SK-N-SH treated with all-trans-retinoic acid at 6 μM for 48 hours (cell line): Measurements from ENCODE around the gene LIAS.

Experiments used
- ATAC-seq: fragments of 200-7000 bp; cut with Tn5 transposase; 3 replicates; pipeline ENCODE4 v1.9.1; 2020; ENCODE audit warnings: mild to moderate bottlenecking, moderate library complexity
- BACH2 ChIP-seq: fragments of 250-450 bp; sonication (Bioruptor Pico); IDR thresholded peaks from 2 replicates; pipeline ENCODE4 v1.9.0; 2021; ENCODE audit warnings: mild to moderate bottlenecking, borderline replicate concordance
- CSDC2 ChIP-seq: fragments of 250-450 bp; sonication (Bioruptor Pico); IDR thresholded peaks from 2 replicates; pipeline ENCODE4 v1.5.0; 2020; ENCODE audit warnings: mild to moderate bottlenecking, moderate library complexity
- ESRRG ChIP-seq: fragments of 250-450 bp; sonication (Bioruptor Pico); IDR thresholded peaks from 2 replicates; pipeline ENCODE4 v1.6.1; 2021; ENCODE audit warnings: mild to moderate bottlenecking
- GLIS3 ChIP-seq: fragments of 250-450 bp; sonication (Bioruptor Pico); IDR thresholded peaks from 2 replicates; pipeline ENCODE4 v1.5.0; 2020; ENCODE audit warnings: mild to moderate bottlenecking, moderate library complexity
- ISL1 ChIP-seq: fragments of 250-450 bp; sonication (Bioruptor Pico); IDR thresholded peaks from 2 replicates; pipeline ENCODE4 v2.1.2; 2022; ENCODE audit warnings: mild to moderate bottlenecking, moderate library complexity
- OSR1 ChIP-seq: fragments of 250-450 bp; sonication (Bioruptor Pico); IDR thresholded peaks from 2 replicates; pipeline ENCODE4 v1.8.0; 2022; ENCODE audit warnings: moderate library complexity, mild to moderate bottlenecking, inconsistent platforms
- PPARA ChIP-seq: fragments of 250-450 bp; sonication (Bioruptor Pico); IDR thresholded peaks from 2 replicates; pipeline ENCODE4 v1.5.0; 2020; ENCODE audit warnings: mild to moderate bottlenecking, borderline replicate concordance
- RARB ChIP-seq: fragments of 250-450 bp; sonication (Bioruptor Pico); IDR thresholded peaks from 2 replicates; pipeline ENCODE4 v1.8.0; 2021; ENCODE audit warnings: mild to moderate bottlenecking, moderate library complexity
- SNAI2 ChIP-seq: fragments of 250-450 bp; sonication (Bioruptor Pico); IDR thresholded peaks from 2 replicates; pipeline ENCODE4 v1.5.0; 2020; ENCODE audit warnings: mild to moderate bottlenecking, moderate library complexity
- TCF4 ChIP-seq: fragments of 250-450 bp; sonication (Bioruptor Pico); IDR thresholded peaks from 2 replicates; pipeline ENCODE4 v1.8.0; 2021; ENCODE audit warnings: mild to moderate bottlenecking, moderate library complexity, borderline replicate concordance
- TOX ChIP-seq: fragments of 250-450 bp; sonication (Bioruptor Pico); IDR thresholded peaks from 2 replicates; pipeline ENCODE4 v1.8.0; 2021; ENCODE audit warnings: mild to moderate bottlenecking, moderate library complexity, borderline replicate concordance
- ZC3H10 ChIP-seq: fragments of 250-450 bp; sonication (Bioruptor Pico); IDR thresholded peaks from 2 replicates; pipeline ENCODE4 v1.5.1; 2021; ENCODE audit warnings: mild to moderate bottlenecking, moderate library complexity
- ZFP3 ChIP-seq: fragments of 250-450 bp; sonication (Bioruptor Pico); IDR thresholded peaks from 2 replicates; pipeline ENCODE4 v1.5.0; 2020; ENCODE audit warnings: mild to moderate bottlenecking, moderate library complexity
- ZFP30 ChIP-seq: fragments of 450-650 bp; formaldehyde crosslinking; IDR thresholded peaks from 2 replicates; pipeline ENCODE4 v1.5.0; 2022; ENCODE audit warnings: mild to moderate bottlenecking, moderate library complexity
- ZNF565 ChIP-seq: fragments of 450-650 bp; formaldehyde crosslinking; conservative IDR thresholded peaks from 2 replicates; pipeline ENCODE4 v1.5.0; 2020; ENCODE audit warnings: low read depth, mild to moderate bottlenecking, moderate library complexity
- ZNF70 ChIP-seq: fragments of 450-650 bp; formaldehyde crosslinking; IDR thresholded peaks from 2 replicates; pipeline ENCODE4 v1.5.0; 2020; ENCODE audit warnings: mild to moderate bottlenecking, moderate library complexity
- ZNF8 ChIP-seq: fragments of 450-650 bp; formaldehyde crosslinking; IDR thresholded peaks from 2 replicates; pipeline ENCODE4 v1.5.0; 2020; ENCODE audit warnings: mild to moderate bottlenecking, moderate library complexity
- TF ChIP-seq, protein P1 (sequence below): fragments of 250-450 bp; sonication (Bioruptor Pico); IDR thresholded peaks from 2 replicates; pipeline ENCODE4 v1.5.0; 2020; ENCODE audit warnings: mild to moderate bottlenecking, moderate library complexity
- TF ChIP-seq, protein P2 (sequence below): fragments of 250-450 bp; sonication (Bioruptor Pico); IDR thresholded peaks from 2 replicates; pipeline ENCODE4 v1.5.1; 2021; ENCODE audit warnings: mild to moderate bottlenecking, moderate library complexity
- TF ChIP-seq, protein P3 (sequence below): fragments of 250-450 bp; sonication (Bioruptor Pico); IDR thresholded peaks from 2 replicates; pipeline ENCODE4 v1.8.0; 2021; ENCODE audit warnings: low read depth, mild to moderate bottlenecking, moderate library complexity, borderline replicate concordance
- TF ChIP-seq, protein P4 (sequence below): fragments of 250-450 bp; sonication (Bioruptor Pico); IDR thresholded peaks from 2 replicates; pipeline ENCODE4 v1.8.0; 2020; ENCODE audit warnings: mild to moderate bottlenecking, moderate library complexity, borderline replicate concordance
- TF ChIP-seq, protein P5 (sequence below): fragments of 250-450 bp; sonication (Bioruptor Pico); IDR thresholded peaks from 2 replicates; pipeline ENCODE4 v1.5.1; 2020; ENCODE audit warnings: low read depth, mild to moderate bottlenecking, moderate library complexity

LIAS gene

DNA sequence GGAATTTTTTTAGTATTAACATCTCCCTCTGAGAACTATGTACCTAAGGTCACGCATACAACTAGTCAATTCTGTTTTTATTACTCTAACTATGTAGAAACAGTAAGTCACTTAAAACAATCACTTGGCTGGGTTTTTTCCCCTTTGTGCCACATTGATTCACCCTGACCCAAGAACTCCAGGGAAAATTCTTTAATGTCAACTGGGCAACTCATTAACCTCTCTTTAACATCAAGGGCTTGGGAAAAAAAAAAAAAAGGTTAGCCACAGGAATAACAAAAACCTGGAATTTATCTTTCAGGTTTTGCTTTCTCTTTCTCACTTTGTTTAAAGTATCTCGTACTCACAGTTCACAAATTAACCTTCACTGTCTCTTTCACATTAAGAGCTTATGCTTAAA, 8.2 kb upstream of the LIAS start:
- TF ChIP-seq, protein P1, sequence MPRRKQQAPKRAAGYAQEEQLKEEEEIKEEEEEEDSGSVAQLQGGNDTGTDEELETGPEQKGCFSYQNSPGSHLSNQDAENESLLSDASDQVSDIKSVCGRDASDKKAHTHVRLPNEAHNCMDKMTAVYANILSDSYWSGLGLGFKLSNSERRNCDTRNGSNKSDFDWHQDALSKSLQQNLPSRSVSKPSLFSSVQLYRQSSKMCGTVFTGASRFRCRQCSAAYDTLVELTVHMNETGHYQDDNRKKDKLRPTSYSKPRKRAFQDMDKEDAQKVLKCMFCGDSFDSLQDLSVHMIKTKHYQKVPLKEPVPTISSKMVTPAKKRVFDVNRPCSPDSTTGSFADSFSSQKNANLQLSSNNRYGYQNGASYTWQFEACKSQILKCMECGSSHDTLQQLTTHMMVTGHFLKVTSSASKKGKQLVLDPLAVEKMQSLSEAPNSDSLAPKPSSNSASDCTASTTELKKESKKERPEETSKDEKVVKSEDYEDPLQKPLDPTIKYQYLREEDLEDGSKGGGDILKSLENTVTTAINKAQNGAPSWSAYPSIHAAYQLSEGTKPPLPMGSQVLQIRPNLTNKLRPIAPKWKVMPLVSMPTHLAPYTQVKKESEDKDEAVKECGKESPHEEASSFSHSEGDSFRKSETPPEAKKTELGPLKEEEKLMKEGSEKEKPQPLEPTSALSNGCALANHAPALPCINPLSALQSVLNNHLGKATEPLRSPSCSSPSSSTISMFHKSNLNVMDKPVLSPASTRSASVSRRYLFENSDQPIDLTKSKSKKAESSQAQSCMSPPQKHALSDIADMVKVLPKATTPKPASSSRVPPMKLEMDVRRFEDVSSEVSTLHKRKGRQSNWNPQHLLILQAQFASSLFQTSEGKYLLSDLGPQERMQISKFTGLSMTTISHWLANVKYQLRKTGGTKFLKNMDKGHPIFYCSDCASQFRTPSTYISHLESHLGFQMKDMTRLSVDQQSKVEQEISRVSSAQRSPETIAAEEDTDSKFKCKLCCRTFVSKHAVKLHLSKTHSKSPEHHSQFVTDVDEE = no peak
- TF ChIP-seq TOX (CRISPR knock-in tag) (no peak), OSR1 (CRISPR knock-in tag) (no peak), ZNF70 (no peak), ZFP3 (CRISPR knock-in tag) (no peak), TCF4 (CRISPR knock-in tag) (no peak), ISL1 (CRISPR knock-in tag) (no peak), ZNF565 (CRISPR knock-in tag) (no peak), GLIS3 (CRISPR knock-in tag) (no peak), ZC3H10 (no peak), SNAI2 (CRISPR knock-in tag) (no peak), CSDC2 (no peak), ZNF8 (CRISPR knock-in tag) (no peak), ESRRG (CRISPR knock-in tag) (no peak), ZFP30 (CRISPR knock-in tag) (no peak)
- TF ChIP-seq, protein P2, sequence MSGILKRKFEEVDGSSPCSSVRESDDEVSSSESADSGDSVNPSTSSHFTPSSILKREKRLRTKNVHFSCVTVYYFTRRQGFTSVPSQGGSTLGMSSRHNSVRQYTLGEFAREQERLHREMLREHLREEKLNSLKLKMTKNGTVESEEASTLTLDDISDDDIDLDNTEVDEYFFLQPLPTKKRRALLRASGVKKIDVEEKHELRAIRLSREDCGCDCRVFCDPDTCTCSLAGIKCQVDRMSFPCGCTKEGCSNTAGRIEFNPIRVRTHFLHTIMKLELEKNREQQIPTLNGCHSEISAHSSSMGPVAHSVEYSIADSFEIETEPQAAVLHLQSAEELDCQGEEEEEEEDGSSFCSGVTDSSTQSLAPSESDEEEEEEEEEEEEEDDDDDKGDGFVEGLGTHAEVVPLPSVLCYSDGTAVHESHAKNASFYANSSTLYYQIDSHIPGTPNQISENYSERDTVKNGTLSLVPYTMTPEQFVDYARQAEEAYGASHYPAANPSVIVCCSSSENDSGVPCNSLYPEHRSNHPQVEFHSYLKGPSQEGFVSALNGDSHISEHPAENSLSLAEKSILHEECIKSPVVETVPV (CRISPR knock-in tag) = no peak
- TF ChIP-seq, protein P3, sequence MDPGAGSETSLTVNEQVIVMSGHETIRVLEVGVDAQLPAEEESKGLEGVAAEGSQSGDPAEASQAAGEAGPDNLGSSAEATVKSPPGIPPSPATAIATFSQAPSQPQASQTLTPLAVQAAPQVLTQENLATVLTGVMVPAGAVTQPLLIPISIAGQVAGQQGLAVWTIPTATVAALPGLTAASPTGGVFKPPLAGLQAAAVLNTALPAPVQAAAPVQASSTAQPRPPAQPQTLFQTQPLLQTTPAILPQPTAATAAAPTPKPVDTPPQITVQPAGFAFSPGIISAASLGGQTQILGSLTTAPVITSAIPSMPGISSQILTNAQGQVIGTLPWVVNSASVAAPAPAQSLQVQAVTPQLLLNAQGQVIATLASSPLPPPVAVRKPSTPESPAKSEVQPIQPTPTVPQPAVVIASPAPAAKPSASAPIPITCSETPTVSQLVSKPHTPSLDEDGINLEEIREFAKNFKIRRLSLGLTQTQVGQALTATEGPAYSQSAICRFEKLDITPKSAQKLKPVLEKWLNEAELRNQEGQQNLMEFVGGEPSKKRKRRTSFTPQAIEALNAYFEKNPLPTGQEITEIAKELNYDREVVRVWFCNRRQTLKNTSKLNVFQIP (CRISPR knock-in tag) = no peak
- TF ChIP-seq, protein P4, sequence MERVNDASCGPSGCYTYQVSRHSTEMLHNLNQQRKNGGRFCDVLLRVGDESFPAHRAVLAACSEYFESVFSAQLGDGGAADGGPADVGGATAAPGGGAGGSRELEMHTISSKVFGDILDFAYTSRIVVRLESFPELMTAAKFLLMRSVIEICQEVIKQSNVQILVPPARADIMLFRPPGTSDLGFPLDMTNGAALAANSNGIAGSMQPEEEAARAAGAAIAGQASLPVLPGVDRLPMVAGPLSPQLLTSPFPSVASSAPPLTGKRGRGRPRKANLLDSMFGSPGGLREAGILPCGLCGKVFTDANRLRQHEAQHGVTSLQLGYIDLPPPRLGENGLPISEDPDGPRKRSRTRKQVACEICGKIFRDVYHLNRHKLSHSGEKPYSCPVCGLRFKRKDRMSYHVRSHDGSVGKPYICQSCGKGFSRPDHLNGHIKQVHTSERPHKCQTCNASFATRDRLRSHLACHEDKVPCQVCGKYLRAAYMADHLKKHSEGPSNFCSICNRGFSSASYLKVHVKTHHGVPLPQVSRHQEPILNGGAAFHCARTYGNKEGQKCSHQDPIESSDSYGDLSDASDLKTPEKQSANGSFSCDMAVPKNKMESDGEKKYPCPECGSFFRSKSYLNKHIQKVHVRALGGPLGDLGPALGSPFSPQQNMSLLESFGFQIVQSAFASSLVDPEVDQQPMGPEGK = no peak
- TF ChIP-seq, all 23 proteins: peak for 0
- no peak for ATAC-seq

DNA sequence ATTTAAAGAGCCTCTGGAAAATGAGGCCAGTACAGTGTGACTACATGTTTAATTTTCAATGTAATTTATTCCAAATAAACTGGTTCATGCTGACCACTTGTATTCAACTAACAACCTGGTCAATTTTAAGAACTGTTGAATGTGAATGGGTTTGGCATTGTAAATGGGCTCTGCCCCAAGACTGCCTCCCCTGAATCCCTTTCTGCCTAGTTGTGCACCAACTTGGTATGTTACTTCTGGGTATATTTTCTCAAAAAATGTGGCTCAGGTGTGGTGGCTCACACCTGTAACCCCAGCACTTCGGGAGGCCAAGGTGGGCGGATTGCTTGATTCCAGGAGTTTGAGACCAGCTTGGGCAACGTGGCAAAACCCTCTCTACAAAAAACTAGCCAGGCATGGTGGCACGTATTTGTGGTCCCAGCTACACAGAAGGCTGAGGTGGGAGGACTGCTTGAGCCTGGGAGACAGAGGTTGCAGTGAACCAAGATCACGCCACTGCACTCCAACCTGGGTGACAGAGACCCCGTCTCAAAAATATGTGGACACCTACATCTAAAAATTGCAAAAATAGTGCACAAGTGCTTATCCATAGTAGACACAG, 7.3 kb upstream of the LIAS start:
- peak; percentile 12; the same call in 2 of the 3 replicates for ATAC-seq
- TF ChIP-seq, protein P5, sequence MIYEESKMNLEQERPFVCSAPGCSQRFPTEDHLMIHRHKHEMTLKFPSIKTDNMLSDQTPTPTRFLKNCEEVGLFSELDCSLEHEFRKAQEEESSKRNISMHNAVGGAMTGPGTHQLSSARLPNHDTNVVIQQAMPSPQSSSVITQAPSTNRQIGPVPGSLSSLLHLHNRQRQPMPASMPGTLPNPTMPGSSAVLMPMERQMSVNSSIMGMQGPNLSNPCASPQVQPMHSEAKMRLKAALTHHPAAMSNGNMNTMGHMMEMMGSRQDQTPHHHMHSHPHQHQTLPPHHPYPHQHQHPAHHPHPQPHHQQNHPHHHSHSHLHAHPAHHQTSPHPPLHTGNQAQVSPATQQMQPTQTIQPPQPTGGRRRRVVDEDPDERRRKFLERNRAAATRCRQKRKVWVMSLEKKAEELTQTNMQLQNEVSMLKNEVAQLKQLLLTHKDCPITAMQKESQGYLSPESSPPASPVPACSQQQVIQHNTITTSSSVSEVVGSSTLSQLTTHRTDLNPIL = no peak
- TF ChIP-seq, protein P1 = no peak
- TF ChIP-seq TCF4 (CRISPR knock-in tag) = no peak
- TF ChIP-seq ZFP3 (CRISPR knock-in tag) = no peak
- TF ChIP-seq, protein P4 = no peak
- no peak for TF ChIP-seq ZC3H10
- TF ChIP-seq ESRRG (CRISPR knock-in tag) = no peak
- TF ChIP-seq BACH2 = no peak
- no peak for TF ChIP-seq TOX (CRISPR knock-in tag)
- TF ChIP-seq, protein P2 (CRISPR knock-in tag) = no peak
- TF ChIP-seq ZFP30 (CRISPR knock-in tag) = no peak
- no peak for TF ChIP-seq CSDC2
- no peak for TF ChIP-seq ZNF565 (CRISPR knock-in tag)
- no peak for TF ChIP-seq ZNF8 (CRISPR knock-in tag)
- no peak for TF ChIP-seq ZNF70
- no peak for TF ChIP-seq PPARA (CRISPR knock-in tag)
- no peak for TF ChIP-seq GLIS3 (CRISPR knock-in tag)
- TF ChIP-seq SNAI2 (CRISPR knock-in tag) = no peak
- no peak for TF ChIP-seq RARB (CRISPR knock-in tag)
